Neural cell (in vitro differentiated cells): ENCODE data around the gene RALGDS. TPM values are rescaled to one million over a fixed set of nuclear protein-coding genes. Genes with fewer than 3 reads are reported as not detected.

Experiments used
- H2AFZ ChIP-seq: fragments of 200-600, 300-800 bp; sonication (generic), shearing (Covaris generic); 2 replicates; pipeline ENCODE4 v1.6.0; 2014; ENCODE audit warnings: low read depth, mild to moderate bottlenecking, antibody characterized with exemption, low read length, moderate library complexity
- H3F3A ChIP-seq: fragments of 200-600 bp; shearing (Covaris generic); 2 replicates; pipeline ENCODE4 v1.6.1; 2016; ENCODE audit warnings: mild to moderate bottlenecking, moderate library complexity, mixed read lengths, antibody characterized with exemption, low read length; ENCODE audit not compliant: insufficient read depth, poor library complexity, severe bottlenecking
- H3K27ac ChIP-seq: fragments of 200-600, 300-800 bp; sonication (generic), shearing (Covaris generic); 2 replicates; pipeline ENCODE4 v1.5.1; 2014; ENCODE audit warnings: mild to moderate bottlenecking, low read length, moderate library complexity
- H3K27me3 ChIP-seq: fragments of 300-800, 200-600 bp; sonication (generic), shearing (Covaris generic); 2 replicates; pipeline ENCODE4 v1.6.0; 2014; ENCODE audit warnings: mild to moderate bottlenecking, low read depth, low read length, moderate library complexity; ENCODE audit not compliant: insufficient read depth
- H3K36me3 ChIP-seq: fragments of 300-800, 200-600 bp; sonication (generic), shearing (Covaris generic); 2 replicates; pipeline ENCODE4 v1.5.1; 2014; ENCODE audit warnings: mild to moderate bottlenecking, antibody characterized with exemption, low read length, moderate library complexity; ENCODE audit not compliant: insufficient read depth
- H3K4me2 ChIP-seq: fragments of 300-800, 200-600 bp; sonication (generic), shearing (Covaris generic); 2 replicates; pipeline ENCODE4 v1.6.0; 2014; ENCODE audit warnings: mild to moderate bottlenecking, low read length
- H3K4me3 ChIP-seq: fragments of 300-800, 200-600 bp; sonication (generic), shearing (Covaris generic); 2 replicates; pipeline ENCODE4 v1.5.1; 2014; ENCODE audit warnings: mild to moderate bottlenecking, low read length, moderate library complexity
- H3K79me2 ChIP-seq: fragments of 200-600 bp; shearing (Covaris generic); replicated peaks from 2 replicates; pipeline ENCODE4 v1.6.0; 2014; ENCODE audit warnings: mild to moderate bottlenecking, low read length, moderate library complexity; ENCODE audit not compliant: insufficient read depth
- H3K9ac ChIP-seq: fragments of 300-800, 200-600 bp; sonication (generic), shearing (Covaris generic); 2 replicates; pipeline ENCODE4 v1.6.1; 2016; ENCODE audit warnings: mild to moderate bottlenecking, low read length, mixed read lengths
- H3K9me2 ChIP-seq: fragments of 200-600 bp; shearing (Covaris generic); 2 replicates; pipeline ENCODE4 v1.6.1; 2016; ENCODE audit warnings: mild to moderate bottlenecking, low read length, mixed read lengths; ENCODE audit not compliant: insufficient read depth
- H3K9me3 ChIP-seq: fragments of 200-600, 300-800 bp; sonication (generic), shearing (Covaris generic); 2 replicates; pipeline ENCODE4 v1.6.1; 2016; ENCODE audit warnings: mild to moderate bottlenecking, mixed run types, low read length, moderate library complexity, mixed read lengths
- H4K20me1 ChIP-seq: fragments of 200-600 bp; shearing (Covaris generic); 2 replicates; pipeline ENCODE4 v1.6.1; 2016; ENCODE audit warnings: mild to moderate bottlenecking, mixed run types; ENCODE audit not compliant: insufficient read depth
- CTCF ChIP-seq: fragments of 450-650 bp; IDR thresholded peaks from 2 replicates; pipeline ENCODE4 v1.5.1; 2014; ENCODE audit warnings: antibody characterized with exemption, mild to moderate bottlenecking, moderate library complexity; ENCODE audit not compliant: poor library complexity, severe bottlenecking
- EP300 ChIP-seq: fragments of 450-650 bp; conservative IDR thresholded peaks from 2 replicates; pipeline ENCODE4 v1.6.1; 2014; ENCODE audit warnings: antibody characterized with exemption, mild to moderate bottlenecking, moderate library complexity; ENCODE audit not compliant: poor library complexity, severe bottlenecking
- EZH2 ChIP-seq: fragments of 200-600, 300-800 bp; shearing (Covaris generic), sonication (generic); IDR thresholded peaks from 2 replicates; pipeline ENCODE4 v1.6.1; 2014; ENCODE audit warnings: antibody characterized with exemption, low read length, borderline replicate concordance, mild to moderate bottlenecking; ENCODE audit not compliant: insufficient read depth, poor library complexity, severe bottlenecking
- MXI1 ChIP-seq: fragments of 450-650 bp; conservative IDR thresholded peaks from 2 replicates; pipeline ENCODE4 v1.6.1; 2014; ENCODE audit warnings: antibody characterized with exemption, mild to moderate bottlenecking; ENCODE audit not compliant: poor library complexity, severe bottlenecking
- POLR2AphosphoS5 ChIP-seq: IDR thresholded peaks from 2 replicates; pipeline ENCODE4 v1.6.1; 2012
- RAD21 ChIP-seq: fragments of 450-650 bp; conservative IDR thresholded peaks from 2 replicates; pipeline ENCODE4 v1.6.1; 2014; ENCODE audit warnings: antibody characterized with exemption, mild to moderate bottlenecking, moderate library complexity
- REST ChIP-seq: IDR thresholded peaks from 2 replicates; pipeline ENCODE4 v1.6.1; 2012; ENCODE audit warnings: borderline replicate concordance
- SMC3 ChIP-seq: fragments of 450-650 bp; conservative IDR thresholded peaks from 2 replicates; pipeline ENCODE4 v1.6.1; 2014; ENCODE audit warnings: antibody characterized with exemption, mild to moderate bottlenecking, moderate library complexity; ENCODE audit not compliant: poor library complexity
- TAF1 ChIP-seq: IDR thresholded peaks from 2 replicates; pipeline ENCODE4 v1.6.1; 2012; ENCODE audit warnings: low read depth
- polyA plus RNA-seq: library from polyadenylated mRNA; depleted of rRNA; stranded (reverse); fragments of >200 nt; gene quantifications from 2 replicates; pipeline ENCODE4 v1.2.3, GENCODE V29; 2014

Gene RALGDS
- polyA plus RNA-seq, 1 donor from 2014 or later, result 174 TPM

GRCh38 chr9:133166392-133166791 lies 45.4 kb upstream of the RALGDS start:
- H3K4me3 ChIP-seq, result no peak overlapping the region
- H3K9ac ChIP-seq, result no peak overlapping the region
- no peaks in the 10 kb centered on the region for H3K79me2 ChIP-seq
- no peaks in the 10 kb centered on the region for H4K20me1 ChIP-seq
- no peaks in the 10 kb centered on the region for H3K9me3 ChIP-seq
- no peaks in the 10 kb centered on the region for H3F3A ChIP-seq
- no peak overlapping the region for H3K4me2 ChIP-seq
- H3K27me3 ChIP-seq, result peaks cover 9% of the 10 kb centered on the region
- TF ChIP-seq RAD21, result no peak
- TF ChIP-seq REST, result no peak
- no peak for TF ChIP-seq SMC3
- no peak for TF ChIP-seq CTCF
- no peak for TF ChIP-seq EZH2
- no peak for TF ChIP-seq POLR2AphosphoS5
- no peak for TF ChIP-seq EP300
- TF ChIP-seq MXI1, result no peak
- TF ChIP-seq TAF1, result no peak
- no peak overlapping the region for H3K27ac ChIP-seq
- no peaks in the 10 kb centered on the region for H3K36me3 ChIP-seq
- H3K9me2 ChIP-seq, result no peaks in the 10 kb centered on the region
- no peak overlapping the region for H2AFZ ChIP-seq

- no peak for TF ChIP-seq REST
- TF ChIP-seq POLR2AphosphoS5, result no peak
- no peak for TF ChIP-seq CTCF
- TF ChIP-seq TAF1, result no peak
- TF ChIP-seq SMC3, result no peak
- no peak for TF ChIP-seq RAD21
- TF ChIP-seq EP300, result no peak
- no peaks in the 10 kb centered on the region for H3K36me3 ChIP-seq
- H4K20me1 ChIP-seq, result no peaks in the 10 kb centered on the region
- H2AFZ ChIP-seq, result no peak overlapping the region
- H3K4me3 ChIP-seq, result no peak overlapping the region
- H3K27ac ChIP-seq, result no peak overlapping the region
- no peaks in the 10 kb centered on the region for H3K9me2 ChIP-seq
- H3K79me2 ChIP-seq, result no peaks in the 10 kb centered on the region
- H3K4me2 ChIP-seq, result no peak overlapping the region
- H3K9me3 ChIP-seq, result no peaks in the 10 kb centered on the region
- no peak overlapping the region for H3K9ac ChIP-seq
- H3K27me3 ChIP-seq, result peaks cover 9% of the 10 kb centered on the region
- no peaks in the 10 kb centered on the region for H3F3A ChIP-seq
These were observed 44.4 kb upstream of the RALGDS start for GRCh38 chr9:133165452-133165730.
